GM12878 (cell line): ENCODE data around the gene TNRC6B. TPM values are rescaled to one million over a fixed set of nuclear protein-coding genes. Genes with fewer than 3 reads are reported as not detected.

ENCODE experiments used
- ATAC-seq: fragments of 200-7000 bp; cut with Tn5 transposase; 3 replicates; pipeline ENCODE4 v1.9.1; 2020; ENCODE audit warnings: mild to moderate bottlenecking, moderate library complexity
- BruUV-seq: library from RNA; stranded (reverse); fragments of 400-500 nt; replicated peaks from 2 replicates; lab custom pipeline; 2021; lab: Mats Ljungman, UMichigan
- CTCF ChIA-PET: fragments of 300-600 bp; sonication (Branson Sonifier 250); formaldehyde crosslinking; extraction: SDS; loops from one replicate; lab custom pipeline; 2021; ENCODE audit warnings: inconsistent platforms; lab: Yijun Ruan, JAX
- POLR2A ChIA-PET: fragments of 350-600 bp; formaldehyde crosslinking; extraction: SDS; loops from one replicate; lab custom pipeline; 2021; ENCODE audit warnings: inconsistent platforms; lab: Charles Lee
- RAD21 ChIA-PET: fragments of 300-600 bp; sonication (Branson Sonifier 250); formaldehyde crosslinking; loops from one replicate; lab custom pipeline; 2023; ENCODE audit warnings: antibody characterized with exemption; ENCODE audit not compliant: unreplicated experiment; lab: Charles Lee
- SMC1A ChIA-PET: fragments of 300-600 bp; sonication (Branson Sonifier 250); formaldehyde crosslinking; loops from one replicate; lab custom pipeline; 2023; ENCODE audit not compliant: unreplicated experiment, uncharacterized antibody; lab: Charles Lee
- DNase-seq: peaks from one replicate; pipeline ENCODE4 v3.0.0-alpha.2; 2011; ENCODE audit warnings: low read depth, low spot score
- FAIRE-seq: peaks from 3 replicates; lab custom pipeline; 2011; peaks lifted over from hg19 to GRCh38; lab: Jason Lieb, UNC
- H2AFZ ChIP-seq: 2 replicates; pipeline ENCODE4 v1.6.0; 2011; ENCODE audit warnings: low read depth, low read length, control low read depth; ENCODE audit not compliant: control insufficient read depth
- H3K27ac ChIP-seq: 2 replicates; pipeline ENCODE4 v1.5.1; 2011; ENCODE audit warnings: control low read depth; ENCODE audit not compliant: control insufficient read depth, insufficient read depth
- H3K27me3 ChIP-seq, 2 experiments: replicated peaks in 1 of 2; 2 replicates each; pipeline versions ENCODE4 v1.6.0 to v1.6.1; 2011; ENCODE audit warnings: low read length in 1 of 2; ENCODE audit not compliant: control insufficient read depth in 2 of 2, insufficient read depth in 2 of 2
- H3K36me3 ChIP-seq, 2 experiments: 2 replicates each; pipeline ENCODE4 v1.5.1; 2011; ENCODE audit warnings: low read length in 1 of 2; ENCODE audit not compliant: control insufficient read depth in 2 of 2, insufficient read depth in 2 of 2
- H3K4me1 ChIP-seq: 2 replicates; pipeline ENCODE4 v1.6.1; 2011; ENCODE audit warnings: mild to moderate bottlenecking, low read length, moderate library complexity, mixed read lengths; ENCODE audit not compliant: control insufficient read depth, insufficient read depth
- H3K4me2 ChIP-seq: 2 replicates; pipeline ENCODE4 v1.6.0; 2011; ENCODE audit warnings: control low read depth; ENCODE audit not compliant: control insufficient read depth, insufficient read depth
- H3K4me3 ChIP-seq: fragments of 200-600 bp; sonication (generic); 2 replicates; pipeline ENCODE4 v1.5.1; 2016
- H3K79me2 ChIP-seq: 2 replicates; pipeline ENCODE4 v1.6.0; 2011; ENCODE audit warnings: low read length; ENCODE audit not compliant: control insufficient read depth, insufficient read depth
- H3K9ac ChIP-seq: 2 replicates; pipeline ENCODE4 v1.8.0; 2011; ENCODE audit warnings: low read length, control low read depth, mixed read lengths; ENCODE audit not compliant: control insufficient read depth, insufficient read depth
- H3K9me3 ChIP-seq: replicated peaks from 3 replicates; pipeline ENCODE4 v1.5.1; 2011; ENCODE audit warnings: mild to moderate bottlenecking, low read length; ENCODE audit not compliant: control insufficient read depth, insufficient read depth
- H4K20me1 ChIP-seq: 2 replicates; pipeline ENCODE4 v1.6.0; 2011; ENCODE audit not compliant: control insufficient read depth, insufficient read depth
- CBX5 ChIP-seq: sonication (generic); IDR thresholded peaks from 2 replicates; pipeline ENCODE4 v1.6.1; 2016; ENCODE audit warnings: low read depth, moderate library complexity, mild to moderate bottlenecking, inconsistent platforms
- CHD1 ChIP-seq: IDR thresholded peaks from 2 replicates; pipeline ENCODE4 v1.6.1; 2012; ENCODE audit warnings: low read depth, low read length, improper control_type of control experiment
- GATAD2B ChIP-seq: fragments of 450-650 bp; conservative IDR thresholded peaks from 2 replicates; pipeline ENCODE4 v1.6.1; 2017; ENCODE audit warnings: low read depth, mild to moderate bottlenecking, moderate library complexity
- SP1 ChIP-seq: IDR thresholded peaks from one replicate; pipeline ENCODE4 v1.6.1; 2011; ENCODE audit warnings: low read depth, low read length
- ZNF274 ChIP-seq: IDR thresholded peaks from one replicate; pipeline ENCODE4 v1.8.0; 2011; ENCODE audit not compliant: insufficient read length, insufficient read depth
- WGBS: methylation state at CpG from one replicate; pipeline ENCODE4 v1.1.6; 2016; ENCODE audit warnings: low lambda C conversion rate; ENCODE audit not compliant: insufficient replicate concordance, insufficient coverage; ENCODE audit errors: missing lambda C conversion rate; 5-methylcytosine and 5-hydroxymethylcytosine counted together
- in situ Hi-C: fragments of 300-500 bp; cut with MboI; formaldehyde crosslinking; loops from 9 replicates; pipeline ENCODE4 v1.14.3; 2018; ENCODE audit warnings: mixed read lengths
- intact Hi-C: fragments of 100-400 bp; cut with micrococcal nuclease; formaldehyde crosslinking; loops from one replicate; pipeline ENCODE4 v1.14.2; 2022; ENCODE audit not compliant: unreplicated experiment
- polyA plus RNA-seq, 11 experiments: library from polyadenylated mRNA; depleted of rRNA in 4 of 11; unstranded in 6 of 11; stranded (reverse) in 5 of 11; fragments of >200 nt; fragmentation: Nextera tagmentation in 4 of 11; fragmentation: Illumina TruSeq in 1 of 11; extraction: Ambion mirVana in 4 of 11; extraction: Trizol in 1 of 11; gene quantifications; 1 replicate in 1 of 11; 2 replicates in 10 of 11; pipeline versions ENCODE4 v1.2.1 to v1.2.3, GENCODE V29; 2011 to 2016; ENCODE audit warnings: inconsistent platforms in 2 of 11, missing spikeins in 2 of 11, low read depth in 1 of 11
- total RNA-seq, 4 experiments: library from RNA; depleted of rRNA in 3 of 4; stranded (reverse); fragments of >200 nt in 3 of 4; fragmentation: Illumina TruSeq in 1 of 4; extraction: Trizol in 1 of 4; gene quantifications; 2 replicates each; pipeline versions ENCODE4 v1.2.1 to v1.2.3, GENCODE V29; 2013 to 2021
- TF ChIP-seq, protein P1 (sequence below): IDR thresholded peaks from 2 replicates; pipeline ENCODE4 v1.6.1; 2012; ENCODE audit warnings: low read depth, low read length, improper control_type of control experiment

The TNRC6B gene
- total and polyA plus RNA-seq, 10 of the 15 experiments (the other 5 are each of a cell fraction or from before 2014, with no cell fraction given), result 3.6 to 32.8 (median 16.4) TPM

DNA sequence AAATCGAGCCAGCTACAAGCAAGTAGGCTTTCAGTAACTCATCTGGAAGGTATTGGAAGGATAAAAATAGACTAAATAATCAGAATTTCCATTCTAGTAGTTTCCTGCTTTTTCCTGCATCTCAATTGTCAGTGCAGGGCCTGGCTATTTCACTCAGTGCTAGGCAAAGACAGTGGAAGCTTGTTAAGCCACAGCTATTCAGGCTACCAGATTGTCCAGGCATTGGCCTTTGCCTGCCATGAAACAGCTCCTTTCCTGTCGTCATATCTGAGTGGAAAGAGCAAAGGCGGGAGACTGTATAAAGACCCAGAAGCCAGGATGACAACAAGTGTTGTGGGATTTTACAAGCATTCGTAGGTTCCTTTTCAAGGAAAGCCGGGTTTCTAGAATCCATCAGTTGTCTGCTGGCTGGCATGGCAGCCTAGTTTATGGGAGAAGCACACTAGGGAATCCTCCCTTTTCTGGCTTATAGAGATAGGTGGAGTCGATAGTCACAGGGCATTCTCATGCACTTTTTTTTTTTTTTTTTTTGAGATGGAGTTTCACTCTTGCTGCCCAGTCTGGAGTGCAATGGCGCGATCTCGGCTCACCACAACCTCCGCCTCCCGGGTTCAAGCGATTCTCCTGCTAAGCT is 2.0 kb upstream of the TNRC6B start:
- intact Hi-C loops, result no loop called here
- Histone ChIP-seq H3K36me3 (no peaks in the 10 kb centered on the region), H3K27ac (no peak overlapping the region), H3K9ac (no peak overlapping the region), H4K20me1 (no peaks in the 10 kb centered on the region), H2AFZ (no peak overlapping the region), H3K4me2 (no peak overlapping the region), H3K79me2 (peaks cover 29% of the 10 kb centered on the region), H3K4me1 (peaks cover 9% of the 10 kb centered on the region), H3K27me3 (no peaks in the 10 kb centered on the region), H3K4me3 (no peak overlapping the region), H3K9me3 (no peaks in the 10 kb centered on the region)
- SMC1A ChIA-PET, result no interaction called here
- DNase-seq (no peak), FAIRE-seq (no peak), ATAC-seq (no peak)
- CTCF ChIA-PET, result interaction anchor here (0.9 to 1.9 kb wide), 3 partner anchors 9 to 172 kb away, joined by 3 to 9 read pairs (median 3); no protein-coding TSS in a partner anchor
- RAD21 ChIA-PET, result interaction anchor here (0.6 to 1.0 kb wide), 2 partner anchors 171 to 243 kb away, joined by 3 to 4 read pairs; no protein-coding TSS in a partner anchor
- in situ Hi-C loops, result no loop called here
- no TSS peak for BruUV-seq
- TF ChIP-seq GATAD2B (no peak), SP1 (no peak), CHD1 (no peak), ZNF274 (no peak), CBX5 (no peak)
- TF ChIP-seq, protein P1, sequence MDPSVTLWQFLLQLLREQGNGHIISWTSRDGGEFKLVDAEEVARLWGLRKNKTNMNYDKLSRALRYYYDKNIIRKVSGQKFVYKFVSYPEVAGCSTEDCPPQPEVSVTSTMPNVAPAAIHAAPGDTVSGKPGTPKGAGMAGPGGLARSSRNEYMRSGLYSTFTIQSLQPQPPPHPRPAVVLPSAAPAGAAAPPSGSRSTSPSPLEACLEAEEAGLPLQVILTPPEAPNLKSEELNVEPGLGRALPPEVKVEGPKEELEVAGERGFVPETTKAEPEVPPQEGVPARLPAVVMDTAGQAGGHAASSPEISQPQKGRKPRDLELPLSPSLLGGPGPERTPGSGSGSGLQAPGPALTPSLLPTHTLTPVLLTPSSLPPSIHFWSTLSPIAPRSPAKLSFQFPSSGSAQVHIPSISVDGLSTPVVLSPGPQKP, result no peak
- POLR2A ChIA-PET, result interaction anchor here (0.6 to 2.1 kb wide), 3 partner anchors 9 to 131 kb away, joined by 4 to 15 read pairs (median 4); no protein-coding TSS in a partner anchor
- 95% methylated on average over 6 of the region's 12 CpGs for WGBS
